ENCODE data around the gene NUP98.

Gene NUP98

DNA sequence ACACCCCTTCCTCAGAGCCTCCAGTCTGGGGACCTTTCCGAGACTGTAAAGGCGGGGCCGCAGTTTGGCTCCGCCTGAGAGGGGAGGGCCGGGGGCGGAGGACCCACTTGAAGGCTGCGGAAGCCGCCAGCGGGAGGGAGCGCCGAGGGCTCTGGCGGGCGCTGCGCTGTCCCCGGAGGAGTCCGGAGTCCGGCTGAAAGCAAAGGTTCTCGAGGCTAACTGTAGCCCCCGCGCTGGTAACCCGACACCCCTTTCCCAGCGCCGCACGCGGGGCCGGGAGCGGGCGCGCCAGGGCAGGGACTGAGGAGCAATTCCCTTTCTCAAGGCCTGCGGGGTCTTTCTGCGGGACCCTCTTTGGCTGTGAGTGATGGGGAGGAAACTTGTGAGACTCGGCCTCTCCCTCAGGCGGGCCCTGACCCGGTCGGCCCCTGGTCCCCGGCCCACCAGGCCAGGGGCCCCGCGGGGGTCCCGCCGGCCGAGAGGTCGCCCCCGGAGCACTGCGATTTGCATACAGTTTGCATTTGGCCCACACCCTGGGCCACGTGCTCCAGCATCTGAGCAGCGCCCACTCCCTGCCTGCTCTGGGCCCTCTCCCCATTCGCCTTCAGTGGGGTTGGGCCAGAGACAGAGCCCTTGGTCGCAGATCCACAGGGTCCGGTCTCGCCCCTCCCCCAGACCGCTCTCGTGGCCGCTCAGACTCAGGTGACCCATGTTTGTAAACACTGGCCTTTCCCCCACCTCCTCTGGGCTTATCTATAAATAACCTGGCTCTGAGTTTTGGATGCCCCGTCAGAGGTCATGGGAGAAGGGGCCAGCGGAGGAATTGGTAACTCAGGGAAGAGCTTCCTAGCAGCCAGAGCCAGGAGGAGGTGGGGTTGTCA, 155.0 kb downstream of the NUP98 start:
- DNase-seq (ENCODE audit: low spot score) (peak; percentile 59), FAIRE-seq (no peak)

DNA sequence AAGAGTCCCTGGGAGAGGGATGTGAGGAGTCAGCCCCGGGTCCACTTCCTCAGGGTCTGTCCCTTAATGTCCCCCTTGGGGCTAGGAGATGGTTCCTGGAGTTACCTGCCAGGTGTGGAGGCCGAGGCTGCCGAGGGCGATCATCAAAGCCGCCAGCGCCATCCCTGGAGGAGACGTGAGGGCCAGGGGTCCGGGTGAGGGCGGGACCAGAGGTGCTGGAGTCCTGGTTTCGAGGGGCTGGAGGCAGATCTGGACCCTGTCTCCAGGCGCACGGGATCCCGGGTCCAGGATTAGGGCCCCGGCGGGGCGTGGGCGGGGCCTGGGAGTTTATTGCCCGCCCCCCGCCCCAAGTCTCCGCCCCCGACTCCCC, 155.7 kb downstream of the NUP98 start, which contains the start of gene ART5:
Gene ART5, minus strand, starts transcription at position 292 of the 370 bp plus-strand sequence. Its CDS starts 130 bp downstream, at position 162.
- no peak for FAIRE-seq

DNA sequence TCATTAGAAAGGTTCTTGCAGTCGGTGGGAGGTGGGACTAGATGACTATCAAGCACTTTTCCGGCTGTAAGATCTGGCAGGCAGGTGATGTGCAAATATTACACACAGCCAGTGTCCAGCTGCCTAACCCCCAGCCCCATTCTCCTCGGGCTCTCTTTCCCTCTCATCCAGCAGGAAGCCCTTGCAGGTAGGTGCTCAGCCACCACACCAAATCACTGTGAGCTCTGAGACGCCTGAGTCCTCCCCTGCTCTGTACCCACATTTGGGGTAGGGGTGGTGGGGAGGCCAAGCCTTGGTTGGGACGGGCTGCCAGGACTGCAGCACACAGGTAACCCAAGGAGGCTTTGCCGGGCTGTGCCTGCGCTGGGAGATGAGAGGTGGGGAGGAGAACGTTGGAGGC, 156.2 kb downstream of the NUP98 start:
- DNase-seq (ENCODE audit: low spot score) (no peak), FAIRE-seq (no peak)

More for the DNA sequence above, 155.7 kb downstream of the NUP98 start, which contains the start of gene ART5:
- no peak for DNase-seq (ENCODE audit: low spot score)

DNA sequence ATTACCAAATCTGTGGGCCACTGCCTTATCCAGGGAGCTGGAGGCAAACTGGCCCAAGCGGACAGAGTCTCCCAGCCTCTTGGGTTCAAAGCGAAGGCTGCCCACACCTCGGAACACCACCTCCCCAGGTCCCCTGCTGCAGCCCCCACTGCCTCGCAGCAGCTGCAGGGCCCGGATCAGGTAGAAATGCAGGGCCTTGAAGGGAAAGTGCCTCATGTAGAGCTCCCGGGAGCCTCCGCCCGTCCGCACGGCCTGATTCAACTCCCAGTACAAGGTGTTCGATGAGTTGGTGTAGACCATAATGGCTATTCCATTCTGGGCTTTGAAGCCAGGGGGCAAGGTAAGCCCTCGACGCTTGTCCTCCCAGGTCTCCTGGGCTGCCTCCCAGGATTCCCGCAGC, 157.5 kb downstream of the NUP98 start:
- FAIRE-seq = no peak
- DNase-seq (ENCODE audit: low spot score) = no peak

DNA sequence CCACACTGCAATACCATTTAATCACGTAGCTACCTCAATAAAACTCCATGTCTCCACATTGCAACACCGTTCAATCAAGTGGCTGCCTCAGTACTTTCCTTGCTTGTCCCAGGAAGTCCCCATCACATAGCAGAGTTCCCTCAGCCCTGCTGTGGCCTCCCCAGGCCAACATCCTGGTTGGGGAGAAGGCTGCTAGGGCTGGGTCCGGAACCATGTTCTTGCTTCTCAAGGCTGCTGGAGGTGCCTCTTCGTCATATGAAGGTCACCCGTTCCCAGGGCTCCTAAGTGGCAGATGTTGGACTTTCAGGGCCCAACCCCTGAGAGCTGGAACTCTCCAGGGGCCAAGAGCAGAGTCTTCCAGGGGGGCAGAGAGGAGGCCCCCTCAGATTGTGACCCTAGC, 158.8 kb downstream of the NUP98 start:
- FAIRE-seq = no peak
- DNase-seq (ENCODE audit: low spot score) = no peak

DNA sequence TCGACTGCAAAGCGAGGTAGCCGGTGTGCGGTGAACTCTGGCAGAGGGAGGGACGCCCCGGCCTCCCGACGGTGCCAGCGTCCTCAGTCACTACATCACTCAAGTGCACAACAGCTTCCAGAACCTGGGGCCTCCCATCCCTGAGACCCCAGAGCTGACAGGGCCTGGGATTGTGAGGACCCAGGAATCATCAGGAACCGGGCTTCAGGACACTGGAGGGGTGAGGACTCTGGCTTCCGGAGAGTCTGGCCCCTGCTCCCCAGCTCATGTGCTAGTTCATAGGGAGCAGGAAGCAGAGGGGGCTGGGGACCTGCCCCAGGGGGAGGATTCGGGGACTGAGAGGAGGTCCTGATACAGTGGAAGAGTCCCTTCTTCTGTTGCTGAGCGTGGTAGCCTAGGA, 160.2 kb downstream of the NUP98 start:
- DNase-seq (ENCODE audit: low spot score) = no peak
- FAIRE-seq = no peak

DNA sequence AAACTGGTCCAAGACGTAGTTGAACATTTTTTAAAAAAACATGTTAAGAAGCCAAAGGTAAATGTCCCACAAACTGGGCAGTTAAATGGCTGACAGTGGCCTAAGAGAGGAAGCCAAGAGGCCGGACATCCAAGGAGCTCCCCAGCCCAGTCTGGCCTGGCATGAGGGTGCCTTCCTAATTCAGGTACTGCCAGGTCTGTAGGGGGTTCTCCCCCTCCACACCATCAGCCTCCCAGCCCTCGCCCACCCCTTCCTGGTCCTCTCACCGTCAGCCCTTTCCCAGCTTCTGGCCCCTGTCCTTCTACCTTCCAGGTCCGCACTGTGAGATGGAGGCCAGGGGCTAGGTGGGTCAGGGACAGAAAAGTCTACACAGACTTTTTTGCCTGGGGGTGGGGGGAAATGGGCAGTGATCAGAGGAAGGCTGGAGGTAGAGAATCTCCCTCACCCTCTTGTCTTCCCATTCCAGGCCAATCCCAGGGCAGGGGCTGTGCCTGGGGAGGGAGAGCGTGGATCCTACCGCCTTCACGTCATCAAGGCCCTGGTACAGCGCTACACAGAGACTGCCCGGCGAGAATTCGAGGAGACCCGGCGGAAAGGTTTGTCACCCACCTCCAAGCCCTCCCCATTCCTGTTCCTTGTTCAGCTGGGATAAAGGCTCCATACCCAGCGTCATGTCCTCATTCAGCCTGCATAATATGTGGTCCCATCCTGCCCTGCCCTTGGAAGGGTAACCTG, 161.5 kb downstream of the NUP98 start:
- FAIRE-seq (no peak), DNase-seq (ENCODE audit: low spot score) (no peak)

DNA sequence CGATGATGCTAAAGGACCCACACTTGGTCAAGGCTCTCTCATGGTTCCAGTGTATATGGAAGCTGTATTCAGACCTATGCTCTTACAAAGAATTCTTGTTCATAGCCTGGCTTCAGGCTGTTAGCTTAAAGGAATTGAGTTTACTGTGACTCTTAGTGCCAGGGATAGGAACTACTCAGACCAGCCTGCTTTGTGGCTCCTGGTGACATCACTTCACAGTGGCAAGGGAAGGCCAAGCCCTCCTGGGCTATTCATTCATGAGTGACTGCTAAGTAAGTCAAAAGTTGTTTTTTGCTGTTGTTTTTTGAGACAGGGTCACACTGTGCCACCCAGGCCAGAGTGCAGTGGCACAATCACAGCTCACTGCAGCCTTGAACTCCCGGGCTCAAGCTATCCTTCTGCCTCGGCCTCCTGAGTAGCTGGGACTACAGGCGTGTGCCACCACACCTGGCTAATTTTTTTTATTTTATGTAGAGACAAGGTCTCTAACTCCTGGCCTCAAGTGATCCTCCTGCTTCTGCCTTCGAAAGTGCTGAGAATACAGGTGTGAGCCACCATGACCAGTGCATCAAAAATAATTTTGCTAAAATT, 165.2 kb downstream of the NUP98 start:
- DNase-seq (ENCODE audit: low spot score) = no peak

DNA sequence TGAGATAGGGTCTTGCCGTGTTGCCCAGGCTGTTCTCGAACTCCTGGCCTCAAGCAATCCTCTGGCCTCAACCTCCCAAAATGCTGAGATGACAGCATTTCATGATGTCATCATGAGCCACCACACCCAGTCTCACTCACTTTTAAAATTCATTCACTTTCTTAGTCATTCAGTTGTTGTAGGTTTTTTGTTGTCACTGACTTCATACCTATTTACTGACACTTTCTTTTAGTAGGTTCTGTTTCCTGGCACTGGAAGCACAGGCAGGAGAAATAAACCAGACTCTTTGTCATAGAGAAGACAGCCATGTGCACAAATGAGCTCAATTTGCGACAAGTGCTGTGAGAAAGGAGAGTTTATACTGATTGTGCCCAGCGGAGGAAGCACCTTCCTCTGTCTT, 166.0 kb downstream of the NUP98 start:
- FAIRE-seq (no peak), DNase-seq (ENCODE audit: low spot score) (no peak)

More for the DNA sequence above, 165.2 kb downstream of the NUP98 start:
- no peak for FAIRE-seq

DNA sequence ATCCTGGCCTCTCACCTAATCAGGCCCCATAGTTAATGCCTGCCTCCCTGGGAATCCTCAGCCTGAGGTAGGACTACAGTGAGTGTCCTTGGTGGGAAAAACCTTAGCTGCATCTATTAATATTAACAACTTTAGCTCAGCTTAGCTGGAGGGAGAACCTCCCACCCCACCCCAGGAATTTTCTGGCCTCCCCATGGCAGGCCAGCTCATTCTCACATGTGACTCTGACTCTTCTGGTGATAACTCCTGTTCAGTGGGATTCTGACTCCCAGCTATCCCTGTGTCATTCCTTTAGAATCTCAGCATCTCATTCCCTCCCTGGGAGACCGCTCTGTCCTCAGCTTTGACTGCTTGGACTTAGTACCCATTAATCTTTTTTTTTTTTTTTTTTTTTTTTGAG, 170.1 kb downstream of the NUP98 start:
- DNase-seq (ENCODE audit: low spot score) (no peak), FAIRE-seq (no peak)

DNA sequence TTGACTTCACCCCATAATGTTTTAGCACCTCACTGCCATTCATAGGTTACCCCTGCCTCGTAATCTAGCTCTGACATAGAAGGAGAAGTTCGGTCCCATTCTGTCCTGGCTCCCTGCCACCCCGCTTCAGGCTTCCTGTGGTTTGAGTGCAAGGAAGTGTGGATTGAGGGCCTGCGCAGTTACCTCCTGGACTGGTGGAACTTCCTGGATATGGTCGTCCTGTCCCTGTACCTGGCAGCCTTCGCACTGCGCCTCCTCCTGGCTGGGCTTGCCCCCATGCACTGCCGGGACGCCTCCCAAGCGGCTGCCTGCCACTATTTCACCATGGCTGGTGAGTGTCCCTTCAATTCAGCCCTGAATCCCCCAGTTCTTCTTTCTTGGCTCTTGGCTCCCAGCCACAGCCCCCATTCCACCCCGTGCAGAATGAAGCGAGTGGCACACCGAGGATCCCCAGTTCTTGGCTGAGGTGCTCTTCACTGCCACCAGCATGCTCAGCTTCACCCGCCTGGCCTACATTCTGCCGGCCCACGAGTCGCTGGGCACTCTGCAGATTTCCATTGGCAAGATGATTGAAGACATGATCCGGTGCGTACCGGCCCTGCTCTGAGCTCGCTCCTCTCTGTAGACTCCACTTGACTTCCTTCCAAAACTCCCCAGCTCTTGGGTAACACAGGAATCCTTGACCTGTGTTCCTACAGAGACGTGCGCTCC, 170.9 kb downstream of the NUP98 start:
- FAIRE-seq (no peak), DNase-seq (ENCODE audit: low spot score) (no peak)
